OCI-LY7 (cell line): ENCODE measurements around the gene RARB.

Experiments
- CTCF ChIP-seq: fragments of 200-600 bp; sonication (generic); conservative IDR thresholded peaks from 2 replicates; pipeline ENCODE4 v1.5.1; 2014; ENCODE audit warnings: mild to moderate bottlenecking, antibody characterized with exemption, low read length, moderate library complexity, mixed read lengths
- EZH2phosphoT487 ChIP-seq: fragments of 200-600 bp; sonication (generic); IDR thresholded peaks from 2 replicates; pipeline ENCODE4 v1.6.1; 2018; ENCODE audit warnings: low read depth, borderline replicate concordance, mild to moderate bottlenecking, mixed run types, antibody characterized with exemption, low read length, moderate library complexity, mixed read lengths

GRCh38 chr3:25380222-25380739, 47.8 kb upstream of the RARB start:
- no peak for TF ChIP-seq EZH2phosphoT487
- no peak for TF ChIP-seq CTCF
